WTC11 (cell line): ENCODE data around the gene MAPK7. TPM values are rescaled to one million over a fixed set of nuclear protein-coding genes. Genes with fewer than 3 reads are reported as not detected.

Source experiments
- AFF4 ChIP-seq: sonication (generic); formaldehyde crosslinking; IDR thresholded peaks from 2 replicates; pipeline ENCODE4 v1.8.1; 2023; ENCODE audit warnings: mild to moderate bottlenecking, missing genetic modification reagents, borderline replicate concordance
- AR ChIP-seq: fragments of 250-450 bp; sonication (Bioruptor Pico); IDR thresholded peaks from 2 replicates; pipeline ENCODE4 v1.9.0; 2021; ENCODE audit warnings: mild to moderate bottlenecking
- ATF3 ChIP-seq: sonication (generic); formaldehyde crosslinking; conservative IDR thresholded peaks from 2 replicates; pipeline ENCODE4 v1.8.1; 2022; ENCODE audit warnings: mild to moderate bottlenecking, missing genetic modification reagents
- CDX4 ChIP-seq: fragments of 250-450 bp; sonication (Bioruptor Pico); IDR thresholded peaks from 2 replicates; pipeline ENCODE4 v1.9.0; 2021; ENCODE audit warnings: moderate library complexity, mild to moderate bottlenecking, inconsistent platforms, borderline replicate concordance
- CREB1 ChIP-seq: sonication (generic); formaldehyde crosslinking; IDR thresholded peaks from 2 replicates; pipeline ENCODE4 v1.8.0; 2023; ENCODE audit warnings: mild to moderate bottlenecking, missing genetic modification reagents
- ELF4 ChIP-seq: sonication (generic); formaldehyde crosslinking; IDR thresholded peaks from 2 replicates; pipeline ENCODE4 v1.8.1; 2022; ENCODE audit warnings: low read depth, mild to moderate bottlenecking, moderate library complexity, missing genetic modification reagents
- FOXJ3 ChIP-seq: sonication (generic); formaldehyde crosslinking; IDR thresholded peaks from 2 replicates; pipeline ENCODE4 v1.9.0; 2021; ENCODE audit warnings: missing genetic modification reagents, mild to moderate bottlenecking, borderline replicate concordance
- FOXP1 ChIP-seq: sonication (generic); formaldehyde crosslinking; IDR thresholded peaks from 2 replicates; pipeline ENCODE4 v1.8.0; 2022; ENCODE audit warnings: missing genetic modification reagents, mild to moderate bottlenecking, moderate library complexity, borderline replicate concordance
- IRF1 ChIP-seq: sonication (generic); formaldehyde crosslinking; IDR thresholded peaks from 2 replicates; pipeline ENCODE4 v1.8.0; 2023; ENCODE audit warnings: missing genetic modification reagents
- KAT7 ChIP-seq: sonication (generic); formaldehyde crosslinking; IDR thresholded peaks from 2 replicates; pipeline ENCODE4 v1.8.1; 2023; ENCODE audit warnings: missing genetic modification reagents, mild to moderate bottlenecking, borderline replicate concordance
- MAX ChIP-seq: sonication (generic); formaldehyde crosslinking; IDR thresholded peaks from 2 replicates; pipeline ENCODE4 v1.8.0; 2022; ENCODE audit warnings: mild to moderate bottlenecking, missing genetic modification reagents
- NFATC4 ChIP-seq: fragments of 250-450 bp; sonication (Bioruptor Pico); IDR thresholded peaks from 2 replicates; pipeline ENCODE4 v1.9.0; 2021; ENCODE audit warnings: mild to moderate bottlenecking
- OVOL2 ChIP-seq: fragments of 250-450 bp; sonication (Bioruptor Pico); IDR thresholded peaks from 2 replicates; pipeline ENCODE4 v1.9.0; 2021; ENCODE audit warnings: mild to moderate bottlenecking, borderline replicate concordance
- RORB ChIP-seq: fragments of 250-450 bp; sonication (Bioruptor Pico); IDR thresholded peaks from 2 replicates; pipeline ENCODE4 v1.9.0; 2021; ENCODE audit warnings: mild to moderate bottlenecking
- SOX15 ChIP-seq: fragments of 250-450 bp; sonication (Bioruptor Pico); IDR thresholded peaks from 2 replicates; pipeline ENCODE4 v1.9.0; 2021; ENCODE audit warnings: mild to moderate bottlenecking
- USF1 ChIP-seq: sonication (generic); formaldehyde crosslinking; IDR thresholded peaks from 2 replicates; pipeline ENCODE4 v1.8.0; 2022; ENCODE audit warnings: mild to moderate bottlenecking, missing genetic modification reagents
- ZBTB43 ChIP-seq: sonication (generic); formaldehyde crosslinking; IDR thresholded peaks from 2 replicates; pipeline ENCODE4 v1.8.1; 2023; ENCODE audit warnings: mild to moderate bottlenecking, missing genetic modification reagents
- ZNF219 ChIP-seq: sonication (generic); formaldehyde crosslinking; IDR thresholded peaks from 2 replicates; pipeline ENCODE4 v1.8.0; 2023; ENCODE audit warnings: missing genetic modification reagents, mild to moderate bottlenecking, borderline replicate concordance
- ZNF263 ChIP-seq: sonication (generic); formaldehyde crosslinking; IDR thresholded peaks from 2 replicates; pipeline ENCODE4 v1.8.1; 2022; ENCODE audit warnings: low read depth, mild to moderate bottlenecking, moderate library complexity, missing genetic modification reagents
- ZNF317 ChIP-seq: sonication (generic); formaldehyde crosslinking; IDR thresholded peaks from 2 replicates; pipeline ENCODE4 v1.8.1; 2023; ENCODE audit warnings: low read depth, mild to moderate bottlenecking, moderate library complexity, missing genetic modification reagents, borderline replicate concordance
- ZNF512 ChIP-seq: sonication (generic); formaldehyde crosslinking; IDR thresholded peaks from 2 replicates; pipeline ENCODE4 v1.8.1; 2022; ENCODE audit warnings: missing genetic modification reagents, borderline replicate concordance
- ZSCAN18 ChIP-seq: fragments of 250-450 bp; sonication (Bioruptor Pico); IDR thresholded peaks from 2 replicates; pipeline ENCODE4 v2.1.2; 2022; ENCODE audit warnings: mild to moderate bottlenecking, moderate library complexity
- total RNA-seq: library from RNA; stranded (reverse); gene quantifications from 3 replicates; pipeline ENCODE4 v1.2.3, GENCODE V29; 2021

MAPK7 gene
- total RNA-seq, 1 experiment from 2014 or later: 38.5 TPM

GRCh38 chr17:19362277-19363113, 15.8 kb upstream of the MAPK7 start, which contains the start of gene B9D1 (continued):
- TF ChIP-seq IRF1 (CRISPR knock-in tag): no peak
- TF ChIP-seq ZBTB43: peak; percentile 97
- no peak for TF ChIP-seq ZNF317 (CRISPR knock-in tag)
- TF ChIP-seq FOXJ3 (CRISPR knock-in tag): no peak
- TF ChIP-seq FOXP1 (CRISPR knock-in tag): peak; percentile 66; the same call in 1 of the 2 replicates
- TF ChIP-seq KAT7 (CRISPR knock-in tag): peak; percentile 65; the same call in 1 of the 2 replicates
- no peak for TF ChIP-seq AFF4 (CRISPR knock-in tag)
- no peak for TF ChIP-seq ATF3 (CRISPR knock-in tag)
- TF ChIP-seq CREB1 (CRISPR knock-in tag): no peak
- TF ChIP-seq SOX15 (CRISPR knock-in tag): no peak
- no peak for TF ChIP-seq NFATC4 (CRISPR knock-in tag)
- TF ChIP-seq RORB (CRISPR knock-in tag): no peak
- TF ChIP-seq ZNF512 (CRISPR knock-in tag): no peak
- TF ChIP-seq AR (CRISPR knock-in tag): no peak
- TF ChIP-seq ZNF219 (CRISPR knock-in tag): no peak
- no peak for TF ChIP-seq ELF4 (CRISPR knock-in tag)
- TF ChIP-seq OVOL2 (CRISPR knock-in tag): no peak
- TF ChIP-seq CDX4 (CRISPR knock-in tag): no peak
- TF ChIP-seq MAX (CRISPR knock-in tag): peak; percentile 79
- no peak for TF ChIP-seq ZSCAN18 (CRISPR knock-in tag)
- TF ChIP-seq USF1: peak; percentile 27; the same call in 1 of the 2 replicates
- TF ChIP-seq ZNF263 (CRISPR knock-in tag): no peak
